NCI-H524 (cell line): Measurements from ENCODE around the gene RBM28.

Experiments
- DNase-seq, 2 experiments: peaks; one replicate each; lab custom pipeline; 2025; lab: John Stamatoyannopoulos, UW

RBM28 gene, protein sequence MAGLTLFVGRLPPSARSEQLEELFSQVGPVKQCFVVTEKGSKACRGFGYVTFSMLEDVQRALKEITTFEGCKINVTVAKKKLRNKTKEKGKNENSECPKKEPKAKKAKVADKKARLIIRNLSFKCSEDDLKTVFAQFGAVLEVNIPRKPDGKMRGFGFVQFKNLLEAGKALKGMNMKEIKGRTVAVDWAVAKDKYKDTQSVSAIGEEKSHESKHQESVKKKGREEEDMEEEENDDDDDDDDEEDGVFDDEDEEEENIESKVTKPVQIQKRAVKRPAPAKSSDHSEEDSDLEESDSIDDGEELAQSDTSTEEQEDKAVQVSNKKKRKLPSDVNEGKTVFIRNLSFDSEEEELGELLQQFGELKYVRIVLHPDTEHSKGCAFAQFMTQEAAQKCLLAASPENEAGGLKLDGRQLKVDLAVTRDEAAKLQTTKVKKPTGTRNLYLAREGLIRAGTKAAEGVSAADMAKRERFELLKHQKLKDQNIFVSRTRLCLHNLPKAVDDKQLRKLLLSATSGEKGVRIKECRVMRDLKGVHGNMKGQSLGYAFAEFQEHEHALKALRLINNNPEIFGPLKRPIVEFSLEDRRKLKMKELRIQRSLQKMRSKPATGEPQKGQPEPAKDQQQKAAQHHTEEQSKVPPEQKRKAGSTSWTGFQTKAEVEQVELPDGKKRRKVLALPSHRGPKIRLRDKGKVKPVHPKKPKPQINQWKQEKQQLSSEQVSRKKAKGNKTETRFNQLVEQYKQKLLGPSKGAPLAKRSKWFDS

DNA sequence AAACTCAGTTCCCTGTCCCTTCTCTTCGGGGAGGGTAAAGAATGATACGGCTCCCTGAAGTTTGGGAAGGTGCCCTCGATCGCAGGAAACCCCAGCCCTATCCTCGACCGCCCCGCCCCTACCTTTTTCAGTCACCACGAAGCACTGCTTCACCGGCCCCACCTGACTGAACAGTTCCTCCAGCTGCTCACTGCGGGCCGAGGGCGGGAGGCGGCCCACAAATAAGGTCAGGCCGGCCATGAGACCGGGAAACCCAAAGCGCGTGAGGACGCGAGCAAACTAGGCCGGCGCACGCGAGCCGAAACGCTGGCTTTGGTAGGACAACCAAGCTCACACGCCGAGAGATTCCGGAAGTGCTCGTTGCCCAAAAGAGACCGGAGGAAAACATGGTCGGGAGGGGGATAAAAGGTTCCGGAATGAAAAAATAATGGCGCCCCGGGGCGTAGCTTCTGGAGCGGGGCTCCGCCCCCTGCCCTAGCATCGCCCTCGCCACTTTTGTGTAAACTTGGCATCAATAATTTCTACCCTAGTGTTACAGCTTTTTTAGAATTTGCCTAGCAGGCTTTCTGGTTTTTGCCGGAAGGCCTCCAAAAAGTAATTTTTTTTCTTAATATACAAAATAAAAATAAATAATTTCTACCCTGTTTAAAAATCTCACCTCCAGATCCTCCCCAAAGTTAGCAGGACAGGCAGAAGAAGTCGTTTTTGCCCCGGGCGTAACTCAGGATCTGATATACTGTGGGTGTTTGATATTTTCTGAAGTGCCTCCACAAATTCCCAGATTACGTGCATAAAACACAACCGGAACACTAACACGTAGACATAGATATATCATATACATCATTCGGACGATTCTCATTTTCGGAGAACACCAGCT lies at the start of gene RBM28:
Gene RBM28 (minus strand): TSS at position 355 of the 877 bp plus-strand sequence. CDS start 115 bp downstream, at position 240.
- DNase-seq: peak; percentile 89 to 93

DNA sequence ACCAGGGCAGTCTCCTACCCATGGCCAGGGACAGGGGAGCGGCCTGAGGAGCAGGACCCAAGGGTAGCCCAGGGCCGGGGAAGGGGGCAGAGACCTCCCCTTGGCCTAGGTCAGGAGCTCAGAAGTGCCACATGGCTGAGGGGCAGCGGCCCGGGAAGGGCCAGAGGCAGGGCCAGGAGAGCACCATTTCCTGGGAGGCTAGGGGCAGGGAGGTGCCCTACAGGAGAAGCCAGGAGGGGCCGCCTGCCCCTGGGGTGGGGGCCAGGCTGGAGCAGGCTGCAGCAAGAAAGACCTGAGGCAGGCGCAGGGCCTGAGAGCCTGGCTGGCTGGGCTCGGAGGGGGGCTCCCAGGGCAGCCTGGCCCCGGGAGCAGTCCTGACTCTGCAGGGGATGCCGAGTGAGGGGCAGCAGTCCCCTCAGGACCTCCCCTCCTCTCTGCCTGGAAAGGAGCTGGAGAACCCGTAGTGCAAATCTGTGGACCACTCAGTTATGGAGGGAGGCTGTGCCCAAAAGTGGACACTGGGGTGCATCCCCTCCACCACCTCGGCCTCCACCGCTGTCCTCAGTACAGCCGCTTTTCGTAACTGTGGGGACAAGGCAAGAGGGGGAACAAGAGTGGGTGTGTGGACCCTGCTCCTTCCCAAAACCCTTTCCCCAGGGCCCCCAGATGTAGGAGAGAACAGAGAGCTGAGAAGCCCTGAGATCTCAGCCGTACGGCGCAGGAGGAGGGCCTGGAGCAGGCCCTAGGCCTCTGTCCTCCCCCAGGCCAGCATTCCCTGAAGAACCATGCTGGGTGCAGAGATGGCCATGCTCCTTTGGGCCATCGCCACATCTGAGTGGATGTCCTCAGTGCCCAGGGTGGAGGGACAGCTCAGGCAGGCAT lies 49.0 kb upstream of the RBM28 start:
- no peak for DNase-seq

DNA sequence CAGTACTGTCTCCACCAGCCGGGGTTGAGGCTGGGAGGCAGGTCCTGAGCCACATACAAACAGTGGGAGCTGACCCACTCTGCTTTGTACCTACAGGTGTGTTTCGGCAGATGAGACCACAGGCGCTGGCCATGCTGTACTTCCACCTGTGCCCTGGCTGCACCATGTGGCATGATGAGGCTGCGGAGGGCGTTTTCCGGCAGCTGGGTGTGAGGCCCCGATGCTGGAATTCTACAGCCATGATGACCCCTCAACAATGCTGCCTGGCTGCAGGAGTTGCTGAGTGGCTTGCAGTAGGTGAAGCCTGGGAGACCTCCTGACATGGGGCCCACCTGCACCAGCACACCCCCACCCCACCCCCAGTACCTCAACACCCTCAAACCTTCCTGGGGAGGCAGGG lies 48.1 kb upstream of the RBM28 start:
- DNase-seq: no peak

DNA sequence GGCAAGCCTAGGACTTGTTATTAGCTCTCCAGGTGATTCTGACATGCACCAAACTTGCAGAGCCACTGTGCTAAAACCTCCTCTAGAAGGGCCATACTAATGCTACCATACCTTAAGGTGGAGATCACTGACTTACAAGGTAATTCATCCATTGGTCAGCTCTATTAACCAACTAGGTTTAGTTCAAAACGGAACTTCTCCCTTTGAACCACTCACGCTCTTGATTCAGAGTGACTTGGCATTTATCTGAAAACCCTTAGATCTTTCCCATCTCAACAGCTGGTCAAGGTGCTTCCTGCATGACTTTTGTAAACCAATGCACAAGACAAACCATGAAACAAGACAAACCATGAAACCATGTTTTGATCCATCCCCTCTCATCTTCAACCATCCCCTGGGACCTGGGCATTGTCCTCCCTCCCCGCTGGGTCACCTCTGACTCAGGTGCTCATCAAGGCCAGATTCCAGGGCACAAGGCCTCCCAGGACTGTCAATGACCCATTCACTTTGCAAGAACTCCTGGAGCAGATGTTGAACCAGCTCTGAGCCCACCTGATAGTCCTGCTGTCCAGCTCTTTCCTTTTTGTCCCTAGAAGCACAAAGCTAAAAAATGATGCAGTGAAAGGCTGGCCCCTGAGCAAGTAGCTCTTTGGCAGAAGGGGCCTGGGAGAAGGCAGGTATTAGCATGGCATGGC lies 47.3 kb upstream of the RBM28 start:
- DNase-seq: no peak

DNA sequence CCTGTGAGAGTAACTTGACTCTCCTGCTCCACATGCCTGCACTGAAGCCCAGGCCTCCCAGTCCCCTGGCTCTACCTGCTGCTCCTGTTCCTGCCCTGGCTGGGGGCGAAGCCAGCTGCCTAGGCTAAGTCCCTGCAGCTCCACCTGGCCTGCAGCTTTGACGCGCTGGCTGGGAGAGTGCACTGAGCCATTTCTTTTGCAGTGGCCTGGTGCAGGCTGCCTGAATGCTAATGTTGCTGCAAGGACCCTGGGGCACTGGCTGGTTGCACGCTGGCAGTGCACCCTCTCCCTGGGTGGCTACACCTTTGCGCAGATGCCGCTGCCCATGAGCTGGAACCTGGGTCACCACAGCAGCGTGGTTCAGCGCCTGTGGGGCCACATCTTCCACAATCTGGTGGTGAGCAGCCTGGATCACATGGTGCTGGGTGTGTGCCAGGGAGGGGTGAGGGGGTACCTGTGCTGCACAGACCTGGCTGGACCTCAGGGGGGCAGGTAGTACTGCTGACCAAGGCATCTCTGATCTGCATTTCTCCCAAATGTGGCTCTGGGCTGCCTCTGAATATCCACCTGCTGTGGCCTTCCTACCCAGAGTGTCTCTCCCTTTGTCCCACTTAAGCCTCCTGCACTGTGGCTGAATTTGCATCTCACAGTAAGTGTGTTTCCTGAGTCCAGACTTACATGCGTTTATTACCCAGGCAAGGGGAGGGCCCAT lies 46.1 kb upstream of the RBM28 start:
- peak in 1 of 2 experiments; percentile 28 for DNase-seq

DNA sequence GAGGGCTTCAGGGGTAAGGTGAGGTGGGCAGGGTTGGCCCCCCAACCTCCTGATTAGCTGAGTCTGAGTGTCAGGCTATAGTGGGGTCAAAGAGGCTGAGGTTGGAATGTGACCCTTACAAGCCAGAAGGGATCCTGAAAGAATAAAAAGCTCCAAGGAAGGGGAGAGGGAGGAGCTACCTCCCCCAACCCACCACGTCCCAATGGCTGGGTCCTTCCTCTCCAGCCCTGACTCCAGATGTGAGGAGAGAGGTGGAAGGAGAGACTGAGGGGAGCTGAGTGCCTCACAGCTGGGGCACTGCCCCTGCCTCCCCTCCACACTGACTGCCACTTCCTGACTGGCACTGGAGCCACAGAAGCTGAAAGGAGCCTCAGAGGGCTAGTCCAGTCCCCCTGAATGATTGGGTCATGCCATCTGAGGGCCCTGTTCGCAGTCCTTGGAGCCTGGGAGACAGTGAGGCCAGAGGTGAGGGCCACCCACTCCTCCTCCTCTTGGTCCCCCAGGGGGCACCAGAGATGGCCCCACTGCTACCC lies 45.4 kb upstream of the RBM28 start:
- no peak for DNase-seq

DNA sequence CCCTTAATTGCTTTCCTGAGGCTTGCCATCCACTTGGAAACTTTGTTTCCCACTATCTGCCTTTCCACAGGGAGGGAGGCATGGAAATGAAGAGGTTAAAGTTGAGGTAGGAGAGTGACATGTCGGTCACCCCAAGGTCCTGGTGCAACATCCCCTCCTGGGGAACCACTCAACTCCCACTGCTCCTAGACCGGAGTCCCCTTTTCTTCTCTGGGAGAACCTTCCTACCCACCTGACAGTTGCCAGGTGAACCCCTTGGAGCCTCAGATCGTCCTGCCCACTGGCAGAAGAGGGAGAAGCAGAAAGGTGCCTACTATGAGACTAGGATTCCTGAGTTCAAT lies 44.4 kb upstream of the RBM28 start:
- DNase-seq: no peak

DNA sequence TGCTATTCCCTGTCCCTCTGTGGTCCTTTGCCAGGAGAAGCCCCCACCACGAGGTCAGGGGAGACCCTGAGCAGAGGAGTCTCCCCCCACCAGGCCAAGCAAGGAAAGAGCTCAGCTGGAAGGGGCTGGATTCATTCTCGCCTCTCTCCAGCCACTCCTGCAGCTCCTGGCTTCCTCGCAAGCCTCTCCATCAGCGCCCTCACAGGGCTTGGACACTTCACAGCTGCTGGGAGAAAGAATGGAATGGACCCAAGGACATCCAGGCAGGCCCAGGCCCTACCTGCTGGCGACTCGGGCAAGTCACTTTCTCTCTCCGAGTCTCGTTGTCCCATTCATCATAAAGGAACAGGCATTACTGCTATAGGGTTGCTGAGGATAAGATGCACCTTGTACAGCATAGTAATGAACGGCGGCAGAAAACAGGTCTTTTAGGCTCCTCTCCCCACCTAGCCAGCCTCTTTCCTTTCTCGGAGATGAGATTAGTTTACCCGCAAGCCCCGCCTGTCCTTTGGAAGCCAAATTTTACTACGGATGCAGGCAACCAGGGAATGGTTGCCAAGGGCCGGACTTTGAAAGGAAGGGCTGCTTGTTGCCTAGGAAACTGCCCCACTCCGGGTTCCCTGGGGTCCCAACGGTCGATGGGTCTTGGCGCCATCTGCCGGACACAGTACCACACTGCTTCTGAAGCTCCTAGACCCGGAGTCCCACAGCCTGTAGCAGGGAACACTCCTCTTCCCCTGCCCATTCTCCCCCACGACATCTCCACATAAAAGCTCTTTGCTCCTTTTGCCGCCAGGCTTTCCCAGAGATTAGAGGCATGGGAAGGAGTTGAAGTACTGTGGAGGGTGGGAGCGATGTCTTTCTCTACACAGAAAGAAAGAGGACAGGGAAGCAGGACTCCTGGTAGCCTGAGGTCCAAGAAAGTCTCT lies 43.8 kb upstream of the RBM28 start:
- DNase-seq: peak; percentile 88

DNA sequence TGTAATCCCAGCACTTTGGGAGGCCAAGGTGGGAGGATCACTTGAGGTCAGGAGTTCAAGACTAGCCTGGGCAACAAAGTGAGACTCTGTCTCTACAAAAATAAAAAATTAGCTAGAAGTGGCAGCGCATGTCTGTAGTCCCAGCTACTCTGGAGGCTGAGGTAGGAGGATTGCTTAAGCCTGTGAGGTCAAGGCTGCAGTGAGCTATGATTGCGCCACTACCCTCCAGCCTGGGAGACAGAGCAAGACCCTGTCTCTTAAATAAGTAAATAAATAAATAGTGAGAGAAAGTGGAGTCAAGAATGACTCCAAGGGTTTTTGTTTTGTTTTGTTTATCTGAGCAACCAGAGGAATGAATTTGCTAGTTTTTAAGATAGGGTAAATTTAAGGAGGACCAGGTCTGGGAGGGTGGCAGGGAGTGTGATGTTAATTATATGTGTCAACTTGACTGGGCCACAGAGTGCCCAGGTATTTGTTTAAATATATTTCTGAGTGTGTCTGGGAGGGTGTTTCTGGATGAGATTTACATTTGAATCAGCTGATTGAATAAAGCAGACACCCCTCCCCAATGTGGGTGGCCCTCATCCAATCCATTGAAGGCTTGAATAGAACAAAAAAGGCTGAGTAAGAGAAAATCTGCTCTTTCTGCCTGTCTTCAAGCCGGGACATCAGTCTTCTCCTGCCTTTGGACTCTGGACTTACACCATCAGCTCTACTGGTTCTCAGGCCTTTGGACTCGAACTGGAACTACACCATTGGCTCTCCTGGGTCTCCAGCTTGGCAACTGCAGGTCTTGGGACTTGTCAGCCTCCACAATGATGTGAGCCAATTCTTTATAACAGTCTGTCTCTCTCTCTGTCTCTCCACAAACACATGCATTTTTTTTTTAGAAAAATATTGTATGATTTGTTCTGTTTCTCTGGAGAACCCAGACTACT lies 42.5 kb upstream of the RBM28 start:
- DNase-seq: no peak

DNA sequence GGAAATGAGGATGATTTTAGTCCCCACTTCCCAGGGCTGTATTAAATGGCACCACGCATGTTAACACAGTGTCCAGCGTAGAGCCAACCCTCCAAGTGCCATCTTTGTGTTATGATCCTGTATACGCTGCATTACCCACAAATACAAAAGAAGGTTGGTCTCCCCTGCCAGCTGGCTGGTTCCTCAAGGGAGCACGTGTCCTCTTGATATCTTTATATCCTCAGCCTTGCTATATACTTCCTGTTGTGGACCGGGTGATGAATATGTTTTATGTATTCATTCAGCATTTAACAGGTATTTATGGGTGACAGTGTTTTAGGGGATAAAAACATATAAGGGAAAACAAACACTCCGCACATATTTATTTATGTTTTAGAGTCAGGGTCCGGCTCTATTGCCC lies 41.0 kb upstream of the RBM28 start:
- DNase-seq: no peak

DNA sequence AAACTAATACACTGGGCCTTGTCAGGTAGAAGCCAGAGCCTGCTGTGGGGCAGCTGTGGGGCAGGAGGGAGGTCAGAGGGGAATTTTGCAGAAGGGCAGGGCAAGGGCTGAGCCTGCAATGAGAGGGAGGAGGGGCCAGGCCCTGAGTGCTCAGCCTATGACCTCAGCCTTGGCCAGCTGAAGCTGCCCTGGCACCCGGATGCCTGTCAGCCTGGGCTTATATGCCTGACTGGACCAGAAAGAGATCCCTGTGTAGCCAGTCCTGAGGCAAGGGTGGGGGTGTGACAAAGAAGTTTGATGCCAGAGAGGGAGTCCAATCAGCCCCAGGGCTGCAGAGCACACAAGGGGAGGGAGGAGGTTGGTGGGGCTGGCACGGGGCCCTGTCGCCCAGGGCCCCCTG lies 40.1 kb upstream of the RBM28 start:
- DNase-seq: no peak

DNA sequence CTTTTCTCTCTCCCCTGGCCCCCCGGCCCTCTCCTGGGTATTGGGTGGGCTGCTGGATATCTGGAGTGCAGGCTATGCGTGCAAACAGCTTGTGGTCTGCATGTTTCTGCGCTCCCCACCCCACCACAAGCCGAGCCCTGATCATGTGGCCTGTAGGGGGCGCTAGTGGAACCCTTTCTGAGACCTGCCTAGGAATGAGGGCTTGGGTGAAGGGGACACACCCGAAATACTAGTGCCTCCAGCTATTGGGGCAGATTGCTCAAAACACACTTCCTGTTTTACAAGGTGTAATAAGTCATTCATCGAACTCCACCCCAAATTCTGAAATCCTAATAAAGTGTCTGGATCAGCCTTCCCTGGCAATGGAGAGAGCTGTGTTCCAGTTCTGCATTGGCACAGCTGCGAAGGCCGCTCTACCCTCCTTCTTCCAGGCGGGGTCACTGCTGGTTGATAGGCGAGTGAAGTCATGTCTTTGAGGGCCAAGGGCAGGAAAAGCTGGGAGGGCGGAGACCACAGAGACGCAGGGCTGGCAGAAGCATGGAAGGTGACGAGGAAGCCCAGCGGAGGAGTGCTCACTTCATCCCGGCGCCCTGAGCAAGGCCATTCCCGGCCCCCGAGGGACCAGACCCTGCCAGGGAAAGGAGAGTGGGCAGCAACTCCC lies 37.6 kb upstream of the RBM28 start:
- no peak for DNase-seq

DNA sequence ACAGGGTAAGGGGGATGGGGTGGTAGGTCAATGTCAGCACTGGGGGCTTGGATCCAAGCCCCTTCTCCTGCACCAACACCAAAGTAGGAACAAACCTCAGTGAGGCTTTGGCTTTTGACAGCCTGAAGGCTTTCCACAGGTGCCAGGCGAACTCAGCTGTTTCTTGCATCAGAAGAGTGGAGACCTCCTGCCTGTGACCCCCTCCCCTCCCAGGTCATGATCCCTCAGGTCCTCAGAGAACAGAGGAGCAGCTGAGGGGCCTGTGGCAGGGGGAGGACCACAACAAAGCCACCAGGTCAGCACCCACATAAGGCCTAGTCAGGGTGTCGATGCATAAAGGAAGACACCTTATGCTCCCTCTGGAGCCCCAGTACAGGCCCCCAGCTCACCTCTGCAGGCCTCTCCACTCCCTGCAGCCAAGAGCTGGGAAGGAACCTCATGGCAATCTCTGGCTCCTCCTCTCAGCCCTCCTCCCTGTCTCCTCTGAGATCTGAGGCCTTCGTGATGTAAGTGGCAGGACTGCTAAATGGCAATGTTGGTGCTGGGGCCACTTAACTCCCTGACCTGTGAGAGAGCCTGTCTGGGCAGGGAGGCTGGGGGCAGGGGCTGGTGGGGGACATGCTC lies 36.9 kb upstream of the RBM28 start:
- DNase-seq: no peak

DNA sequence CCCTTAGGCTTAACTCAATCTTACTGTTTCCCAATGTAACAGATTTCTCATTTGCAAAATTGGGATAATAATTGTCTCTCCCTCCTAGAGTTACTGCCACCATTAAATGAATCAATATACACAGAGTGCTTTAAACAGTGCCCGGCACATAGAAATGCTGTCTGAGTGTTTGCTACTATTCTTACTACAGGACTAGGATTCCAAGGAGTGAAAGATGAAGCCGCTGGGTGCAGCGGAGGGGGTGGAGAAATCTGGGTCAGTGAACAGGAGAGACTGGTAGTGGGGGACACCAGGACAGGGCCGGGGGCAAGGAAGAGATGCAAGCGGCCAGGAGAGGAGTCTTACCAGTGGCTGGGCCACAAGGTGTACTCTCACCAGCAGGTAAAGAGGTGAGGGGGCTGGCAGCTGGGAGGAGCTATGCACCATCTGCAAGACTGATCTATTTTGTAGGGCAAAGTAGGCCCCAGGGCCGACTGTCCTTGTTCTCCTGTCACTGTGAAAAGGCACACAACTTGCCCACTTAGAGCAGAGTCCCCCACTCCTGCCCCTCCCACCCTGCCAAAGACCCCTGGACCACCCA lies 36.3 kb upstream of the RBM28 start:
- DNase-seq: no peak

DNA sequence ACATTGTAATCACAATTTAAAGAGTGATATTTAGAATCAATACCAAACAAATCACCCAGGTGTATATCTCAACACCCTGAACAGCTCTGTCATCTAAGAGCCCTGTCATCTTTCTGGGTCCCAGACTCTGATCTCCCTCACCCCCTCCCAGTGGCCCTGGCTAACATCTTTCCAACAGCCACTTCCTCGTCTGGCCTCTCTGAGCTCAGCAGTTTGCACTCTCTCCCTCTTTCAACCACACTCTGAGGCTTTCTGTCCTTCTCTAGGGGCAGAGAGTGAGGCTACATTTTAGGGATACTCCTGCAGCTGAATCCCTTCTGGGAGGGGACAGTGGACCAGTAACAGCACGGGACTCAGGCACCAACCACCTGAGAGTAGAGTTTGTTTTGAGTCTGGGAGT lies 34.9 kb upstream of the RBM28 start:
- no peak for DNase-seq

DNA sequence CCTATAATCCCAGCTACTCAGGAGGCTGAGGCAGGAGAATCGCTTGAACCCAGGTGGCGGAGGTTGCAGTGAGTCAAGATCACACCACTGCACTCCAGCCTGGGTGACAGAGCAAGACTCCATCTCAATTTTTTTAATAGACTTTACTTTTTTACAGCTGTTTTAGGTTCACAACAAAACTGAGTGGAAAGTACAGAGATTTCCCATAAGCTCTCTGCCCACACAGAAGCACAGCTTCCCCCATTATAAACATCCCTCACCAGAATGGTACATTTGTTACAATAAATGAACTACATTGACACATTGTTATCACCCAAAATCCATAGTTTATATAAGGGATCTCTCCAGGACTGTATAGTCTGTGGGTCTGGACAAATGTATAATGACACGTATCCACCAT lies 32.4 kb upstream of the RBM28 start:
- no peak for DNase-seq
